K562 (cell line): ENCODE results near the gene GARRE1. TPM values are rescaled to one million over a fixed set of nuclear protein-coding genes. Genes with fewer than 3 reads are reported as not detected.

Experiments used
- BRCA1 ChIP-seq, 2 experiments: fragments of 450-650 bp in 1 of 2; sonication (generic) in 1 of 2; formaldehyde crosslinking in 1 of 2; IDR thresholded peaks; 2 replicates each; pipeline versions ENCODE4 v1.5.0 to v1.6.1; 2017 to 2020; ENCODE audit warnings: mild to moderate bottlenecking in 1 of 2, missing genetic modification reagents in 1 of 2
- CTCFL ChIP-seq: IDR thresholded peaks from 2 replicates; pipeline ENCODE4 v1.6.1; 2011; ENCODE audit warnings: borderline replicate concordance, low read depth, mild to moderate bottlenecking, moderate library complexity, low read length; ENCODE audit not compliant: insufficient read depth, poor library complexity, severe bottlenecking
- ELF2 ChIP-seq: fragments of 250-450 bp; sonication (Bioruptor Pico); IDR thresholded peaks from 2 replicates; pipeline ENCODE4 v1.5.0; 2021; ENCODE audit warnings: mild to moderate bottlenecking
- EP300 ChIP-seq: IDR thresholded peaks from 2 replicates; pipeline ENCODE4 v1.6.1; 2012; ENCODE audit warnings: low read length, improper control_type of control experiment
- ESRRB ChIP-seq: fragments of 250-450 bp; sonication (Bioruptor Pico); IDR thresholded peaks from 2 replicates; pipeline ENCODE4 v1.5.0; 2020; ENCODE audit warnings: mild to moderate bottlenecking, moderate library complexity, borderline replicate concordance
- FOXA1 ChIP-seq: fragments of 450-650 bp; IDR thresholded peaks from 2 replicates; pipeline ENCODE4 v1.6.1; 2016; ENCODE audit warnings: mild to moderate bottlenecking, borderline replicate concordance
- GTF2E2 ChIP-seq: fragments of 200-800 bp; sonication (Bioruptor generic); IDR thresholded peaks from 2 replicates; pipeline ENCODE4 v1.6.1; 2016; ENCODE audit warnings: missing genetic modification characterization, missing compliant biosample characterization
- MAFG ChIP-seq: fragments of 450-650 bp; conservative IDR thresholded peaks from 2 replicates; pipeline ENCODE4 v1.6.1; 2016; ENCODE audit warnings: missing genetic modification characterization, missing compliant biosample characterization
- MNT ChIP-seq, 2 experiments: fragments of 450-650 bp; conservative IDR thresholded peaks; 2 replicates each; pipeline ENCODE4 v1.6.1; 2017; ENCODE audit warnings: mild to moderate bottlenecking in 2 of 2, moderate library complexity in 2 of 2
- NFXL1 ChIP-seq: fragments of 450-650 bp; formaldehyde crosslinking; IDR thresholded peaks from 2 replicates; pipeline ENCODE4 v1.4.0; 2021; ENCODE audit warnings: mild to moderate bottlenecking
- NR2C1 ChIP-seq, 2 experiments: fragments of 450-650 bp; IDR thresholded peaks; 2 replicates each; pipeline ENCODE4 v1.6.1; 2017; ENCODE audit warnings: mild to moderate bottlenecking in 2 of 2, antibody characterized with exemption in 1 of 2, inconsistent platforms in 1 of 2, missing compliant biosample characterization in 1 of 2, missing genetic modification characterization in 1 of 2
- NR4A1 ChIP-seq, 2 experiments: fragments of 250-450 bp in 1 of 2; fragments of 450-650 bp in 1 of 2; sonication (Bioruptor Pico) in 1 of 2; IDR thresholded peaks; 2 replicates each; pipeline versions ENCODE4 v1.4.0 to v1.6.1; 2016 to 2020; ENCODE audit warnings: mild to moderate bottlenecking in 2 of 2, missing compliant biosample characterization in 1 of 2, missing genetic modification characterization in 1 of 2, moderate library complexity in 1 of 2
- SRSF1 ChIP-seq: fragments of 200-400 bp; formaldehyde crosslinking; IDR thresholded peaks from 2 replicates; pipeline ENCODE4 v1.6.1; 2017; ENCODE audit warnings: mild to moderate bottlenecking, low read depth, low read length, moderate library complexity
- U2AF1 ChIP-seq: fragments of 200-400 bp; formaldehyde crosslinking; optimal IDR thresholded peaks from 2 replicates; pipeline ENCODE3; 2017; ENCODE audit warnings: mild to moderate bottlenecking, low read depth, low read length, moderate library complexity
- polyA plus RNA-seq, 8 experiments: library from polyadenylated mRNA; depleted of rRNA in 4 of 8; stranded (reverse) in 5 of 8; unstranded in 3 of 8; fragments of >200 nt; fragmentation: Nextera tagmentation in 2 of 8; fragmentation: Illumina TruSeq in 1 of 8; extraction: Ambion mirVana in 2 of 8; extraction: Trizol in 1 of 8; gene quantifications; 2 replicates each; pipeline versions ENCODE4 v1.2.1 to v1.2.3, GENCODE V29; 2011 to 2014; ENCODE audit warnings: inconsistent platforms in 1 of 8, missing spikeins in 1 of 8
- total RNA-seq, 7 experiments: library from RNA; depleted of rRNA in 6 of 7; stranded (reverse); fragments of >200 nt in 6 of 7; fragmentation: Illumina TruSeq in 2 of 7; extraction: Trizol in 2 of 7; gene quantifications; 2 replicates each; pipeline versions ENCODE4 v1.2.1 to v1.2.3, GENCODE V29; 2011 to 2021; ENCODE audit warnings: low replicate concordance in 1 of 7
- TF ChIP-seq, protein P1 (sequence below): fragments of 450-650 bp; conservative IDR thresholded peaks from 2 replicates; pipeline ENCODE4 v1.6.1; 2016; ENCODE audit warnings: missing genetic modification characterization, low read depth, mild to moderate bottlenecking, missing compliant biosample characterization, moderate library complexity
- TF ChIP-seq, protein P2 (sequence below): fragments of 200-800 bp; sonication (Bioruptor generic); IDR thresholded peaks from 2 replicates; pipeline ENCODE4 v1.6.1; 2017; ENCODE audit warnings: missing genetic modification characterization, missing compliant biosample characterization
- TF ChIP-seq, protein P3 (sequence below): fragments of 450-650 bp; IDR thresholded peaks from 2 replicates; pipeline ENCODE4 v1.7.1; 2018; ENCODE audit warnings: mild to moderate bottlenecking, low read depth; ENCODE audit not compliant: partially characterized antibody

Gene GARRE1
- total and polyA plus RNA-seq, 9 of the 15 experiments (the other 6 are each of a cell fraction or from before 2014, with no cell fraction given) = 1.6 to 12.8 (median 7.5) TPM

DNA sequence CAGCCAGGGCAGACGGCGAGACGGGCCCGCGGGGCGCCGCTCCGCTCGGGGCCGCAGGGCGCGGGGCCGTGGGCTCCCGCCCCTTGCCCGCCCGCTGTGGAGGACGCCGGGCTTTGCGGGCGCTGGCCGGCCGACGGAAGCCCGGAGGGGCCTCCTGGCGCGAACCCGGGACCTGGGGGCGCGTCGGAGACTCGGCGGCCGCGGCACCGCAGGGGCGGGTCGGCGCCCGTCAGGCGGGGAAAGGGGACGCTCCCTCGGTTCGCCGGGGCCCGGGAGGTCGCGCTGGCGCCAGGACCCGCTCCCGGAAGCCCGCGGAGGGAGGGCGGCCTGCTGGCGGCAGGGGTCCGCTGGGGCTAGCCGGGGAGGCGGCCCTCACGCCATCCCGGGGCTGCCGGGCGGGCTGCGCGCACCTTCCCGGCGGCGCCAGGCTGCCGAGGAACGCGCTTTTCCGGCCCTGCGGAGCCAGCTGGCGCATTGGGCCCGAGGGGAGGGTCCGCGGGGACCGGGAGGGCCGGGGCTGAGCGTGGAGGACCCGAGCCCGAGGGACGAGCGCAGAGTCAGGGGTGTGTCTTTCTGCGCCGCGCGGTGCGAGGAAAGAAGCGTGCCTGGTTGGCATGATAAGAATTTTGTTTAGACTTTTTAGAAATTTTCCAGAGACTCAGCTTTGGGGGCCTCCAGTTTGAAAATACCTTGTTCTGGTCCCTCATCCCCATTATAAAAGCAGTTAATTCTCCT is 511 bp downstream of the GARRE1 start (continued):
- TF ChIP-seq, protein P1, sequence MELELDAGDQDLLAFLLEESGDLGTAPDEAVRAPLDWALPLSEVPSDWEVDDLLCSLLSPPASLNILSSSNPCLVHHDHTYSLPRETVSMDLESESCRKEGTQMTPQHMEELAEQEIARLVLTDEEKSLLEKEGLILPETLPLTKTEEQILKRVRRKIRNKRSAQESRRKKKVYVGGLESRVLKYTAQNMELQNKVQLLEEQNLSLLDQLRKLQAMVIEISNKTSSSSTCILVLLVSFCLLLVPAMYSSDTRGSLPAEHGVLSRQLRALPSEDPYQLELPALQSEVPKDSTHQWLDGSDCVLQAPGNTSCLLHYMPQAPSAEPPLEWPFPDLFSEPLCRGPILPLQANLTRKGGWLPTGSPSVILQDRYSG = no peak
- TF ChIP-seq CTCFL = no peak
- no peak for TF ChIP-seq GTF2E2 (tag)
- TF ChIP-seq, protein P2, sequence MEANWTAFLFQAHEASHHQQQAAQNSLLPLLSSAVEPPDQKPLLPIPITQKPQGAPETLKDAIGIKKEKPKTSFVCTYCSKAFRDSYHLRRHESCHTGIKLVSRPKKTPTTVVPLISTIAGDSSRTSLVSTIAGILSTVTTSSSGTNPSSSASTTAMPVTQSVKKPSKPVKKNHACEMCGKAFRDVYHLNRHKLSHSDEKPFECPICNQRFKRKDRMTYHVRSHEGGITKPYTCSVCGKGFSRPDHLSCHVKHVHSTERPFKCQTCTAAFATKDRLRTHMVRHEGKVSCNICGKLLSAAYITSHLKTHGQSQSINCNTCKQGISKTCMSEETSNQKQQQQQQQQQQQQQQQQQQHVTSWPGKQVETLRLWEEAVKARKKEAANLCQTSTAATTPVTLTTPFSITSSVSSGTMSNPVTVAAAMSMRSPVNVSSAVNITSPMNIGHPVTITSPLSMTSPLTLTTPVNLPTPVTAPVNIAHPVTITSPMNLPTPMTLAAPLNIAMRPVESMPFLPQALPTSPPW = peak; percentile 80
- TF ChIP-seq, protein P3, sequence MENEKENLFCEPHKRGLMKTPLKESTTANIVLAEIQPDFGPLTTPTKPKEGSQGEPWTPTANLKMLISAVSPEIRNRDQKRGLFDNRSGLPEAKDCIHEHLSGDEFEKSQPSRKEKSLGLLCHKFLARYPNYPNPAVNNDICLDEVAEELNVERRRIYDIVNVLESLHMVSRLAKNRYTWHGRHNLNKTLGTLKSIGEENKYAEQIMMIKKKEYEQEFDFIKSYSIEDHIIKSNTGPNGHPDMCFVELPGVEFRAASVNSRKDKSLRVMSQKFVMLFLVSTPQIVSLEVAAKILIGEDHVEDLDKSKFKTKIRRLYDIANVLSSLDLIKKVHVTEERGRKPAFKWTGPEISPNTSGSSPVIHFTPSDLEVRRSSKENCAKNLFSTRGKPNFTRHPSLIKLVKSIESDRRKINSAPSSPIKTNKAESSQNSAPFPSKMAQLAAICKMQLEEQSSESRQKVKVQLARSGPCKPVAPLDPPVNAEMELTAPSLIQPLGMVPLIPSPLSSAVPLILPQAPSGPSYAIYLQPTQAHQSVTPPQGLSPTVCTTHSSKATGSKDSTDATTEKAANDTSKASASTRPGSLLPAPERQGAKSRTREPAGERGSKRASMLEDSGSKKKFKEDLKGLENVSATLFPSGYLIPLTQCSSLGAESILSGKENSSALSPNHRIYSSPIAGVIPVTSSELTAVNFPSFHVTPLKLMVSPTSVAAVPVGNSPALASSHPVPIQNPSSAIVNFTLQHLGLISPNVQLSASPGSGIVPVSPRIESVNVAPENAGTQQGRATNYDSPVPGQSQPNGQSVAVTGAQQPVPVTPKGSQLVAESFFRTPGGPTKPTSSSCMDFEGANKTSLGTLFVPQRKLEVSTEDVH = no peak
- TF ChIP-seq ESRRB (CRISPR knock-in tag) = no peak
- no peak for TF ChIP-seq BRCA1 (IDR thresholded peaks at IDR 0.05)
- TF ChIP-seq BRCA1 (CRISPR knock-in tag; IDR thresholded peaks at IDR 0.05) = no peak
- TF ChIP-seq EP300 = no peak
- TF ChIP-seq NR2C1 (IDR thresholded peaks at IDR 0.05) = no peak
- no peak for TF ChIP-seq NR2C1 (tag; IDR thresholded peaks at IDR 0.05)
- no peak for TF ChIP-seq MAFG (tag)
- TF ChIP-seq NR4A1 (CRISPR knock-in tag; IDR thresholded peaks at IDR 0.05) = no peak
- no peak for TF ChIP-seq NR4A1 (tag; IDR thresholded peaks at IDR 0.05)
- TF ChIP-seq MNT (conservative IDR thresholded peaks at IDR 0.05) = peak in 1 of 2 experiments; percentile 58; a peak in 1 of 4 replicates
- no peak for TF ChIP-seq SRSF1
- no peak for TF ChIP-seq ELF2 (CRISPR knock-in tag)
- no peak for TF ChIP-seq NFXL1
- TF ChIP-seq FOXA1 = no peak
- no peak for TF ChIP-seq U2AF1
